CD4-positive, alpha-beta T cell treated with Interleukin-4 for 1 hour (primary cell): Measurements from ENCODE around the gene UBQLN3.
A peak's percentile ranks its signal among the peaks of the same experiment; 100 is the strongest.

Source experiments
- DNase-seq, 2 donors: peaks; one replicate each; pipeline ENCODE4 v3.0.0-alpha.2; 2020 to 2022

The UBQLN3 gene

GRCh38 chr11:5505363-5506048 is 4.3 kb downstream of the UBQLN3 start:
- DNase-seq: no peak

GRCh38 chr11:5504403-5504921 is 5.3 kb downstream of the UBQLN3 start:
- no peak for DNase-seq

- no peak for DNase-seq
Measured at GRCh38 chr11:5500393-5500801, 9.4 kb downstream of the UBQLN3 start.

- no peak for DNase-seq
Measured at GRCh38 chr11:5499671-5500070, 10.1 kb downstream of the UBQLN3 start.

- DNase-seq: no peak
Measured at GRCh38 chr11:5489576-5490357, 20.0 kb downstream of the UBQLN3 start.

- DNase-seq: no peak
Measured at GRCh38 chr11:5488798-5489399, 20.9 kb downstream of the UBQLN3 start.

- no peak for DNase-seq
Measured at GRCh38 chr11:5488385-5488784, 21.4 kb downstream of the UBQLN3 start, which contains the start of gene OR52D1. OR52D1 (plus strand) TSS chr11:5488685; CDS start chr11:5488707, 22 bp downstream.

GRCh38 chr11:5486421-5486820 is 23.3 kb downstream of the UBQLN3 start:
- DNase-seq: no peak

GRCh38 chr11:5486003-5486402 is 23.8 kb downstream of the UBQLN3 start:
- no peak for DNase-seq

- peak; percentile 30 to 43 for DNase-seq
Measured at GRCh38 chr11:5476186-5476819, 33.5 kb downstream of the UBQLN3 start.

- no peak for DNase-seq
Measured at GRCh38 chr11:5473921-5474320, 35.8 kb downstream of the UBQLN3 start.

- no peak for DNase-seq
Measured at GRCh38 chr11:5467527-5467926, 42.2 kb downstream of the UBQLN3 start.

GRCh38 chr11:5460983-5461621 is 48.7 kb downstream of the UBQLN3 start:
- DNase-seq: no peak
